DOHH2 (cell line): Measurements from ENCODE around the gene KIR3DL3.
"Not testable (repeated sequence)": the region's sequence is repeated elsewhere in the genome, so short reads cannot be mapped to it uniquely, and the experiment has no call there.

ENCODE experiments used
- EZH2phosphoT487 ChIP-seq: fragments of 200-600 bp; sonication (generic); IDR thresholded peaks from 2 replicates; pipeline ENCODE4 v1.6.1; 2017; ENCODE audit warnings: borderline replicate concordance, mild to moderate bottlenecking, antibody characterized with exemption, low read length, moderate library complexity, mixed read lengths
- TF ChIP-seq, protein P1 (sequence below): fragments of 200-600 bp; sonication (generic); IDR thresholded peaks from one replicate; pipeline ENCODE4 v1.5.1; 2014; ENCODE audit warnings: antibody characterized with exemption, mild to moderate bottlenecking, low read depth, low read length; ENCODE audit not compliant: poor library complexity, severe bottlenecking

DNA sequence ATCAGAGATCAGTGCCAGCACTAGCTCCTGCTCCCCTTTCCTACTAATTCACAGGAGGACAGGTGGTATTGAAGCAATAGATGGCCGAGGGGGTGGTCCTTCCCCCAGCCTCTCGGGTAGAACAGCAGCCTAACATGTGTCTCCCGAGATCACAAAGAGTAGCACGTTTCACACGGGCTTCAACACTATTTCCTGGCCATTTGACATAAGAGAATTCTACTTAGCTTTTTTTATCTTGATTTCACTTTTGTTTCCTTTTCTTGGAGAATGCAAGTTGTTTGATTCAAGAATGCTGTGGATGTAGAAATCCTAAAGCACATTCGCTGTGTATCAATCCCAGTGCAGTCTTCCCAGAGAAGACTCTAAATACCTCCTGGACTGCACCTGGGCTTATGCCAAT, 26.0 kb downstream of the KIR3DL3 start:
- TF ChIP-seq, protein P1, sequence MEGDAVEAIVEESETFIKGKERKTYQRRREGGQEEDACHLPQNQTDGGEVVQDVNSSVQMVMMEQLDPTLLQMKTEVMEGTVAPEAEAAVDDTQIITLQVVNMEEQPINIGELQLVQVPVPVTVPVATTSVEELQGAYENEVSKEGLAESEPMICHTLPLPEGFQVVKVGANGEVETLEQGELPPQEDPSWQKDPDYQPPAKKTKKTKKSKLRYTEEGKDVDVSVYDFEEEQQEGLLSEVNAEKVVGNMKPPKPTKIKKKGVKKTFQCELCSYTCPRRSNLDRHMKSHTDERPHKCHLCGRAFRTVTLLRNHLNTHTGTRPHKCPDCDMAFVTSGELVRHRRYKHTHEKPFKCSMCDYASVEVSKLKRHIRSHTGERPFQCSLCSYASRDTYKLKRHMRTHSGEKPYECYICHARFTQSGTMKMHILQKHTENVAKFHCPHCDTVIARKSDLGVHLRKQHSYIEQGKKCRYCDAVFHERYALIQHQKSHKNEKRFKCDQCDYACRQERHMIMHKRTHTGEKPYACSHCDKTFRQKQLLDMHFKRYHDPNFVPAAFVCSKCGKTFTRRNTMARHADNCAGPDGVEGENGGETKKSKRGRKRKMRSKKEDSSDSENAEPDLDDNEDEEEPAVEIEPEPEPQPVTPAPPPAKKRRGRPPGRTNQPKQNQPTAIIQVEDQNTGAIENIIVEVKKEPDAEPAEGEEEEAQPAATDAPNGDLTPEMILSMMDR = not testable (repeated sequence)
- not testable (repeated sequence) for TF ChIP-seq EZH2phosphoT487
